ENCODE measurements around the gene RIPOR3. TPM values are rescaled to one million over a fixed set of nuclear protein-coding genes. Genes with fewer than 3 reads are reported as not detected.
A peak's percentile ranks its signal among the peaks of the same experiment; 100 is the strongest.

Gene RIPOR3
- total RNA-seq, 6 donors from 2014 or later, result 2.1 to 36.7 (median 5.1) TPM

GRCh38 chr20:50592282-50593004, 98.9 kb downstream of the RIPOR3 start:
- TF ChIP-seq, protein P1, sequence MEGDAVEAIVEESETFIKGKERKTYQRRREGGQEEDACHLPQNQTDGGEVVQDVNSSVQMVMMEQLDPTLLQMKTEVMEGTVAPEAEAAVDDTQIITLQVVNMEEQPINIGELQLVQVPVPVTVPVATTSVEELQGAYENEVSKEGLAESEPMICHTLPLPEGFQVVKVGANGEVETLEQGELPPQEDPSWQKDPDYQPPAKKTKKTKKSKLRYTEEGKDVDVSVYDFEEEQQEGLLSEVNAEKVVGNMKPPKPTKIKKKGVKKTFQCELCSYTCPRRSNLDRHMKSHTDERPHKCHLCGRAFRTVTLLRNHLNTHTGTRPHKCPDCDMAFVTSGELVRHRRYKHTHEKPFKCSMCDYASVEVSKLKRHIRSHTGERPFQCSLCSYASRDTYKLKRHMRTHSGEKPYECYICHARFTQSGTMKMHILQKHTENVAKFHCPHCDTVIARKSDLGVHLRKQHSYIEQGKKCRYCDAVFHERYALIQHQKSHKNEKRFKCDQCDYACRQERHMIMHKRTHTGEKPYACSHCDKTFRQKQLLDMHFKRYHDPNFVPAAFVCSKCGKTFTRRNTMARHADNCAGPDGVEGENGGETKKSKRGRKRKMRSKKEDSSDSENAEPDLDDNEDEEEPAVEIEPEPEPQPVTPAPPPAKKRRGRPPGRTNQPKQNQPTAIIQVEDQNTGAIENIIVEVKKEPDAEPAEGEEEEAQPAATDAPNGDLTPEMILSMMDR (IDR thresholded peaks at IDR 0.05), result no peak
- TF ChIP-seq POLR2AphosphoS5 (IDR thresholded peaks at IDR 0.05) (no peak), EP300 (IDR thresholded peaks at IDR 0.05) (no peak), POLR2A (IDR thresholded peaks at IDR 0.05) (no peak)
- Histone ChIP-seq H3K27me3 (no peaks in the 10 kb centered on the region), H3K4me3 (no peak overlapping the region), H3K9me3 (no peaks in the 10 kb centered on the region), H3K4me1 (peaks cover 19 to 48% (median 25%) of the 10 kb centered on the region in 4 donors), H3K27ac (peak overlapping the region in 2 of 4 donors; percentile 20 to 41), H3K36me3 (peaks cover 0 to 22% (median 16%) of the 10 kb centered on the region in 4 donors)
- peak; percentile 21 to 27 for ATAC-seq (ENCODE audit: low FRiP score in 2 of 2)
- WGBS, 2 donors, result 55 to 68% methylated on average over 16 to 19 of the region's 19 CpGs
- peak; percentile 78 to 86 for DNase-seq

DNA sequence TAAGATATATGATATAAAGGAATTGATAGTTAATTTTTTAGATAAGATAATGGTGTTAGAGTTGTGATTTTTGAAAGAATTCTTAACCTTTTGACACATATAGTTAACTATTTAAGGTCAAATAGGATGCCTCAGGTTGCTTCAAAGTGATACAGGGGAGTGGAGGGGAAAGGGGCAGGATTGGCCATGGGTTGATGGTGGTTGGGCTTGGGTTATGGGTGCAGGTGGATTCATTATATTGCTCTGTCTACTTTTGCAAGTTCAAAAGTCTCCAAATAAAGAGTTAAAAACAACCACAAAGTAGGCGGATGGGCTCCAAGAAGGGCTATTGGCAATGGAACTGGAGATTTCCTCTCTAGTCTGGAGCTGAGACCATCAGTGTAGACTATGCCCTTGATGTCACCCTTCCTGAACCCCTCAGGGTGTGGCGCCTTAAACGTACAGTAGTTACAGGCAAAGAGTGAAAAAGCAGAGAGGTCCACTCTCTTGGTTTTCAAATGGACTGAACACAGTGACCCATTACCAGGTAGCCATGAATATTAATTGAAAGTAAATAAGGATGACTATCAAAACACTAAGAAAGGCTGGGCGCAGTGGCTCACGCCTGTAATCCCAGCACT, 100.0 kb downstream of the RIPOR3 start:
- Histone ChIP-seq H3K27ac (no peak overlapping the region), H3K27me3 (no peaks in the 10 kb centered on the region), H3K4me3 (no peak overlapping the region), H3K36me3 (peaks cover 10 to 33% (median 26%) of the 10 kb centered on the region in 4 donors), H3K4me1 (peaks cover 15 to 45% (median 23%) of the 10 kb centered on the region in 4 donors), H3K9me3 (no peaks in the 10 kb centered on the region)
- TF ChIP-seq, protein P1 (IDR thresholded peaks at IDR 0.05), result no peak
- TF ChIP-seq EP300 (IDR thresholded peaks at IDR 0.05), result no peak
- TF ChIP-seq POLR2AphosphoS5 (IDR thresholded peaks at IDR 0.05), result no peak
- no peak for TF ChIP-seq POLR2A (IDR thresholded peaks at IDR 0.05)
- ATAC-seq (ENCODE audit: low FRiP score in 2 of 2) (no peak), DNase-seq (no peak)
- 83 to 85% methylated on average over 5 of the region's 5 CpGs for whole genome bisulfite sequencing, 2 donors

DNA sequence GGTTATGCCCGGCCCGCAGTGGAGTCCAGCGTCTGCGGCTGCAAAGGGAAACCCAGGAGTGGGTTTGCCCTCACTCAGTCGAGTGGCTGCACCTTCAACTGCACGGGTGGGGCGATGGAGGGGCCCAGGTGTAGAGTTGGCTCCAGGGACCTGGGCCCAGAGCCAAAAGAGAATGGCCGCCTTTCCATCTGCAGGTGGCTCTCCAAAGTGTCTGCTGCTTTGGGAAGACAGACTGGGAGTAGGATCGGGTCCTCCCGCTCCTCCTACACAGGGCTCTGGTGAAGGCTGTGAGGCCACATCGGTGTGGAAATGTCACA, 101.0 kb downstream of the RIPOR3 start:
- Histone ChIP-seq H3K27me3 (no peaks in the 10 kb centered on the region), H3K4me1 (peaks cover 10 to 35% (median 19%) of the 10 kb centered on the region in 4 donors), H3K9me3 (no peaks in the 10 kb centered on the region), H3K4me3 (no peak overlapping the region), H3K27ac (no peak overlapping the region), H3K36me3 (peaks cover 21 to 43% (median 36%) of the 10 kb centered on the region in 4 donors)
- DNase-seq, result no peak
- TF ChIP-seq POLR2AphosphoS5 (IDR thresholded peaks at IDR 0.05) (no peak), EP300 (IDR thresholded peaks at IDR 0.05) (no peak), POLR2A (IDR thresholded peaks at IDR 0.05) (no peak)
- TF ChIP-seq, protein P1 (IDR thresholded peaks at IDR 0.05), result no peak
- WGBS, 2 donors, result 73 to 93% methylated on average over 6 to 11 of the region's 11 CpGs
- no peak for ATAC-seq (ENCODE audit: low FRiP score in 2 of 2)

GRCh38 chr20:50589548-50590347, 101.6 kb downstream of the RIPOR3 start:
- Histone ChIP-seq H3K27me3 (no peaks in the 10 kb centered on the region), H3K4me3 (no peak overlapping the region), H3K36me3 (peaks cover 25 to 47% (median 41%) of the 10 kb centered on the region in 4 donors), H3K27ac (no peak overlapping the region), H3K9me3 (no peaks in the 10 kb centered on the region), H3K4me1 (peaks cover 10 to 29% (median 19%) of the 10 kb centered on the region in 4 donors)
- ATAC-seq (ENCODE audit: low FRiP score in 2 of 2), result no peak
- no peak for DNase-seq
- TF ChIP-seq EP300 (IDR thresholded peaks at IDR 0.05) (no peak), POLR2AphosphoS5 (IDR thresholded peaks at IDR 0.05) (no peak), POLR2A (IDR thresholded peaks at IDR 0.05) (no peak)
- TF ChIP-seq, protein P1 (IDR thresholded peaks at IDR 0.05), result no peak
- 93 to 95% methylated on average over 20 of the region's 20 CpGs for WGBS, 2 donors
